ENCODE data around the gene SLC38A10. TPM values are rescaled to one million over a fixed set of nuclear protein-coding genes. Genes with fewer than 3 reads are reported as not detected.

The SLC38A10 gene
- total RNA-seq, 1 donor from 2014 or later = 120 TPM

DNA sequence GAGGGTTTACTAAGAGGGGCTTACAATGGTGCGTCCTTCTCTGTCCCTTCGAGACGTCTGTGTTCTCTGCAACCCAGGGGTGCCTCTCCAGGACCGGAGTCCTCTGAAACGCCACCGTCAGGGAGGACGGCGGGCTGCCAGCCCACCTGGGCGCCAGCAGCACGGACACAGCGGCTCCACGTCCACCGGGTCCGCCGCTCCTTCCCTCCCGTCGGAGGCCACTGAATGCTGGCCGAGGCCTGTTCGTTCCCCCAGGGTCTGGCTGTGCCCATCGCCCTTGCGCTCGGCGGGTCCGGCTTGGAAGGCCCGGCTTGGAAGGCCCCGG is 56.7 kb downstream of the SLC38A10 start:
- Mint-ChIP-seq H3K9me3 (ENCODE audit: unreplicated experiment) (no peaks in the 10 kb centered on the region), H3K4me1 (ENCODE audit: unreplicated experiment) (peaks cover 22% of the 10 kb centered on the region), H3K36me3 (ENCODE audit: unreplicated experiment) (peaks cover 3% of the 10 kb centered on the region), H3K4me3 (ENCODE audit: unreplicated experiment) (peak overlapping the region; percentile 71), H3K27me3 (ENCODE audit: unreplicated experiment) (no peaks in the 10 kb centered on the region), H3K27ac (ENCODE audit: unreplicated experiment) (no peak overlapping the region)
- DNase-seq (ENCODE audit: extremely low spot score, unreplicated experiment) = no peak
- TF ChIP-seq CTCF (IDR thresholded peaks at IDR 0.05) = no peak

DNA sequence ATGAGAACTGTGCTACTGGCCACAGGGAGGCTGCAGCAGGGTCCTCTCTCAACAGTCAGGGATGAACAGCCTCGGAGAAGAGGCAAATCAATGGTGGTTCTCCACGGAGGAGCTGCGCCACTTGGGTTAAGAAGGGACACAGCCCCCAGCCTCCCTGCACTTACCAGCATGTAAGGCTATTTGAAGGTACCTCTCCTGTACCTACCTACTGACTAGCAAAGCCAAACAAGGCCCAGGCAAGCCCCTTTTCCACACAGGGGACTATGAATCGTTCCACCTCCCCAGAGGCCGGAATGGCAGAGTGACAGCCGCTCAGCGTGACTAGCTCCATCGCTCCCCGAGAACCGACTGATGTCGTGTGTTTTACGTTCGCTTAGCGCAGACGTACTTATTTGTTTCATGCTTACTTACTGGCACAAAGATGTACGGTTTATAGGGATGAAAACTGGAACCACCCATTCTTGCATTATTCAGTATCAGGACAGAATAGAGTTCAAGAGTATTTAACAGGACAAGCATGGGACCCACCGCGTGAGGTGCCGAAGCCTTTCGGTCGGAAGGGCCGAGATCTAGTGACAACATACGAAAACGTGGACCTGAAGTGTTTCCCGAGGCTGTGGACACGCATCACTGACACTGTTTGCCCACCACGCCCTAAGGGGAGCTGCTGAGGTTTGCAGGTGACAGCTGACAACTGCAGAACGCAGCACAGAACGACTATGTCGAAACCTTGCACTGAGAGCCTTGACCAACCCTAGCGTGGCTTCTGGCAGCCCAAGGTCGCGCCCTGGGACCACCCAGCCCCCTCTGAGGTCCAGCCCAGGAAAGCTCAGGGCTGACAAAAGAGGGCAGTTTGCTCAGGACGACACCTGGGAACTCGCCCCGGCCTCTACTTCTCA is 57.3 kb downstream of the SLC38A10 start:
- Mint-ChIP-seq H3K27me3 (ENCODE audit: unreplicated experiment) (no peaks in the 10 kb centered on the region), H3K4me3 (ENCODE audit: unreplicated experiment) (peak overlapping the region; percentile 71), H3K9me3 (ENCODE audit: unreplicated experiment) (no peaks in the 10 kb centered on the region), H3K27ac (ENCODE audit: unreplicated experiment) (no peak overlapping the region), H3K4me1 (ENCODE audit: unreplicated experiment) (peaks cover 22% of the 10 kb centered on the region), H3K36me3 (ENCODE audit: unreplicated experiment) (peaks cover 3% of the 10 kb centered on the region)
- DNase-seq (ENCODE audit: extremely low spot score, unreplicated experiment) = no peak
- TF ChIP-seq CTCF (IDR thresholded peaks at IDR 0.05) = no peak

- Mint-ChIP-seq H3K4me1 (ENCODE audit: unreplicated experiment) (peaks cover 22% of the 10 kb centered on the region), H3K27me3 (ENCODE audit: unreplicated experiment) (no peaks in the 10 kb centered on the region), H3K36me3 (ENCODE audit: unreplicated experiment) (peaks cover 3% of the 10 kb centered on the region), H3K9me3 (ENCODE audit: unreplicated experiment) (no peaks in the 10 kb centered on the region), H3K27ac (ENCODE audit: unreplicated experiment) (no peak overlapping the region), H3K4me3 (ENCODE audit: unreplicated experiment) (no peak overlapping the region)
- DNase-seq (ENCODE audit: extremely low spot score, unreplicated experiment) = no peak
- no peak for TF ChIP-seq CTCF (IDR thresholded peaks at IDR 0.05)
Measured at GRCh38 chr17:81236784-81237183, 58.3 kb downstream of the SLC38A10 start.

DNA sequence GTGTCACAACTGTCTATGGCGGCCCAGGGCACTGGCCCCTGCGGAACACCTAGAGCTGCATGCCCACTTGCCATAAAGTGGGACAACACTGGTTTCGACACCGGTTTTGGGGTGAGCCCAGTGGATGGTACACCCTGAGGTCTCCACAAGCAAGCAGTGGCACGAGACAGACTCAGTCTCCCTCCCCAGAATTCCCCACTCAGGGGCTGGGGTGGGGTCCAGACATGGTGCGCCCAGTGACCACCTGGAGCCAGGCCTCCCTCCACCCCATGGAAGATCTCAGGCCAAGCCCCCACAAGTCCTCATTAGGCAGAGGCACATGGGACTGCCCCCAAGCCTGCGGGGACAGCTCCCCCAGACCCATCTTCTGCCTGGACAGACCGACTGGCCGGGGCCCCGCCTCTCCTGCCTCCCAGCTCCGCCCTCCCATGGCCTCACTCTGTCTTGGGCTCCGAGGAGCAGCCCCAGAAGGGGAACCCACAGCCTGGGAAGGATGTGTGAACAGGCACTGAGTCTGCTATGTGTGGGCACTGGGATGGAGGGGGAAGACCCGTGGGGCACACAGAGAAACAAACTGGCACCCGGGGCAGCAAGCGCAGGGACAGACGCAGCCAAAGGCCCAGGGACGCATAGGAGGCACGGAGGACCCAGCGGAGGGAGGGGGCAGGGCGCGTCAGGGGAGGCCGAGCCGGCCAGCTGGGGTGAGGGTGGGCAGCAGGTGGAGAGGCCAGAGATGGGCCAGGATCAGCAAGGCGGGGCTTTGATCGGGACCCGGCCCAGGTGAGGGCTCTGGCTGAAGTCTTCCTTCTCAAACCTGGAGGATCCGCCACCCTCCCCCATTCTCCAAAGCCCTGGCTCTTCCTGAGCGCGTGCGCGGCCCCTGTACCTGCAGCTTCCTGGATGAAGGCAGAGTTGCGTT is 59.0 kb downstream of the SLC38A10 start:
- peaks cover 22% of the 10 kb centered on the region for H3K4me1 Mint-ChIP-seq (ENCODE audit: unreplicated experiment)
- H3K27ac Mint-ChIP-seq (ENCODE audit: unreplicated experiment) = no peak overlapping the region
- H3K9me3 Mint-ChIP-seq (ENCODE audit: unreplicated experiment) = no peaks in the 10 kb centered on the region
- no peaks in the 10 kb centered on the region for H3K36me3 Mint-ChIP-seq (ENCODE audit: unreplicated experiment)
- no peak overlapping the region for H3K4me3 Mint-ChIP-seq (ENCODE audit: unreplicated experiment)
- H3K27me3 Mint-ChIP-seq (ENCODE audit: unreplicated experiment) = no peaks in the 10 kb centered on the region
- TF ChIP-seq CTCF (IDR thresholded peaks at IDR 0.05) = no peak
- DNase-seq (ENCODE audit: extremely low spot score, unreplicated experiment) = no peak

Data from osteocyte (in vitro differentiated cells).